Vagina (tissue), 2 donors: Measurements from ENCODE around the gene ALDH1B1.

Experiments
- CTCF ChIP-seq, 3 experiments: fragments of 450-650 bp in 2 of 3; fragments of 200-600 bp in 1 of 3; sonication (generic) in 1 of 3; IDR thresholded peaks; one replicate each; pipeline ENCODE4 v1.5.1; 2017 to 2019; ENCODE audit warnings: antibody characterized with exemption in 3 of 3, mild to moderate bottlenecking in 2 of 3, moderate library complexity in 2 of 3
- POLR2A ChIP-seq, 2 donors: fragments of 450-650 bp; IDR thresholded peaks; one replicate each; pipeline ENCODE4 v1.6.1; 2017; ENCODE audit warnings: antibody characterized with exemption in 2 of 2, mild to moderate bottlenecking in 2 of 2, moderate library complexity in 2 of 2

DNA sequence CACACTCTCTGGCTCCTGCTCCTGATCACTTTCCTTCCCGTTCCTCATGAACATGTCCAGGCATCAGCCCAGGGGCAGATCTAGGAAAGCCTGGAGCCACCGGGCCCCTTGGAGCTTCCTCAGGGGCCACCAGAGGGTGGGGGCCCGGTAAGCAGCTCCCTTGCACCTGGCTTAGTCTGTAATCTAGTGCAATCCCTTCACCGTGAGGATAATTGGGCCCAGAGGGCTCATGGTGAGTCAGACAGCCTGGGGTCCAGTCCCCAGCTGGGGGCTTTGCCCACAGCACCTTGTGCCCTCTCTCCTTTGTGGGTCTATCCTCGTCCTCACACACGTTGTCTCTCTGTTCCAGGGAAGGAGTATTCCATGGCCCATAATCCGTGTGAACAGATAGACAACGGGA, 10.4 kb upstream of the ALDH1B1 start:
- no peak for TF ChIP-seq CTCF (IDR thresholded peaks at IDR 0.05)
- TF ChIP-seq POLR2A (IDR thresholded peaks at IDR 0.05): no peak
